K562 (cell line): ENCODE data around the gene HS2ST1. TPM values are rescaled to one million over a fixed set of nuclear protein-coding genes. Genes with fewer than 3 reads are reported as not detected.
"Not testable (repeated sequence)": the region's sequence is repeated elsewhere in the genome, so short reads cannot be mapped to it uniquely, and the experiment has no call there.

Source experiments
- ATAC-seq: fragments of 200-7000 bp; cut with Tn5 transposase; 3 replicates; pipeline ENCODE4 v1.9.1; 2020; ENCODE audit warnings: moderate library complexity
- BruUV-seq: library from RNA; stranded (reverse); fragments of 400-500 nt; replicated peaks from 2 replicates; lab custom pipeline; 2021; lab: Mats Ljungman, UMichigan
- CTCF ChIA-PET: fragments of 300-600 bp; formaldehyde crosslinking; extraction: SDS; loops from one replicate; lab custom pipeline; 2021; ENCODE audit warnings: low intra/inter-chr PET ratio; lab: Yijun Ruan, JAX
- POLR2A ChIA-PET: fragments of 300-600, 350-650 bp; sonication (Branson Sonifier 250); formaldehyde crosslinking; extraction: SDS; loops from one replicate; lab custom pipeline; 2021; ENCODE audit warnings: antibody characterized with exemption, inconsistent platforms; lab: Yijun Ruan, JAX
- DNase-seq, 4 experiments: peaks; one replicate each; pipeline versions ENCODE4 v3.0.0 to v3.0.0-alpha.2; 2011 to 2018; ENCODE audit warnings: low spot score in 3 of 4, mixed read lengths in 3 of 4; ENCODE audit errors: extremely low read depth in 1 of 4
- FAIRE-seq: peaks from 2 replicates; lab custom pipeline; 2011; peaks lifted over from hg19 to GRCh38; lab: Jason Lieb, UNC
- H2AFZ ChIP-seq: 2 replicates; pipeline ENCODE4 v1.6.0; 2011; ENCODE audit warnings: low read depth, low read length, control low read depth, inconsistent platforms
- H3K27ac ChIP-seq: fragments of 200-600 bp; 3 replicates; pipeline ENCODE4 v1.8.0; 2011; ENCODE audit warnings: low read depth, mild to moderate bottlenecking, control low read depth, inconsistent platforms, low read length, moderate library complexity, mixed read lengths; ENCODE audit errors: extremely low read depth
- H3K27me3 ChIP-seq, 2 experiments: fragments of 300-600 bp in 1 of 2; 2 replicates in 1 of 2; 3 replicates in 1 of 2; pipeline versions ENCODE4 v1.6.0 to v1.8.0; 2011; ENCODE audit warnings: inconsistent platforms in 2 of 2, low read length in 2 of 2, mild to moderate bottlenecking in 1 of 2, mixed read lengths in 1 of 2, moderate library complexity in 1 of 2; ENCODE audit not compliant: control insufficient read depth in 2 of 2, insufficient read depth in 2 of 2
- H3K36me3 ChIP-seq: fragments of 300-600 bp; 3 replicates; pipeline ENCODE4 v1.8.0; 2011; ENCODE audit warnings: mild to moderate bottlenecking, low read length, inconsistent platforms; ENCODE audit not compliant: control insufficient read depth, insufficient read depth
- H3K4me1 ChIP-seq, 2 experiments: fragments of 200-600 bp in 1 of 2; replicated peaks in 1 of 2; 2 replicates in 1 of 2; 3 replicates in 1 of 2; pipeline versions ENCODE4 v1.5.1 to v1.8.0; 2011; ENCODE audit warnings: inconsistent platforms in 2 of 2, low read length in 2 of 2, mild to moderate bottlenecking in 1 of 2, mixed read lengths in 1 of 2, moderate library complexity in 1 of 2; ENCODE audit not compliant: control insufficient read depth in 2 of 2, insufficient read depth in 2 of 2
- H3K4me2 ChIP-seq: 2 replicates; pipeline ENCODE4 v1.6.1; 2011; ENCODE audit warnings: low read length, control low read depth, inconsistent platforms, mixed read lengths; ENCODE audit not compliant: insufficient read depth
- H3K4me3 ChIP-seq: fragments of 200-600 bp; sonication (generic), shearing (Covaris generic); 2 replicates; pipeline ENCODE4 v1.5.1; 2016; ENCODE audit warnings: control low read depth, inconsistent platforms
- H3K79me2 ChIP-seq: fragments of 200-600 bp; 3 replicates; pipeline ENCODE4 v1.8.0; 2011; ENCODE audit warnings: low read length, inconsistent platforms; ENCODE audit not compliant: control insufficient read depth, insufficient read depth
- H3K9ac ChIP-seq, 2 experiments: 2 replicates each; pipeline versions ENCODE4 v1.6.0 to v1.6.1; 2011; ENCODE audit warnings: low read depth in 2 of 2, low read length in 2 of 2, control low read depth in 1 of 2, inconsistent platforms in 1 of 2, mild to moderate bottlenecking in 1 of 2, mixed read lengths in 1 of 2; ENCODE audit not compliant: insufficient read depth in 1 of 2
- H3K9me1 ChIP-seq: one replicate; pipeline ENCODE4 v1.6.0; 2011; ENCODE audit warnings: inconsistent platforms, mild to moderate bottlenecking, low read length, moderate library complexity; ENCODE audit not compliant: control insufficient read depth, insufficient read depth
- H3K9me3 ChIP-seq: replicated peaks from 2 replicates; pipeline ENCODE4 v1.5.1; 2011; ENCODE audit warnings: low read depth, low read length, inconsistent platforms; ENCODE audit not compliant: control insufficient read depth, insufficient read depth
- H4K20me1 ChIP-seq: replicated peaks from 2 replicates; pipeline ENCODE4 v1.6.1; 2011; ENCODE audit warnings: low read length, inconsistent platforms, mixed read lengths; ENCODE audit not compliant: control insufficient read depth, insufficient read depth
- CEBPB ChIP-seq: fragments of 450-650 bp; IDR thresholded peaks from 2 replicates; pipeline ENCODE4 v1.6.1; 2016; ENCODE audit warnings: missing genetic modification characterization, missing compliant biosample characterization
- FOXJ2 ChIP-seq: fragments of 200-800 bp; sonication (Bioruptor generic); IDR thresholded peaks from 2 replicates; pipeline ENCODE4 v1.6.1; 2016; ENCODE audit warnings: missing genetic modification characterization, missing compliant biosample characterization
- KLF6 ChIP-seq: fragments of 250-450 bp; sonication (Bioruptor Pico); IDR thresholded peaks from 2 replicates; pipeline ENCODE4 v1.4.0; 2020; ENCODE audit warnings: mild to moderate bottlenecking, moderate library complexity, borderline replicate concordance
- NFATC3 ChIP-seq: fragments of 450-650 bp; IDR thresholded peaks from 2 replicates; pipeline ENCODE4 v1.6.1; 2017; ENCODE audit warnings: mild to moderate bottlenecking
- RBM25 ChIP-seq: fragments of 200-400 bp; formaldehyde crosslinking; IDR thresholded peaks from 2 replicates; pipeline ENCODE4 v1.6.1; 2018; ENCODE audit warnings: low read length, low read depth, moderate library complexity; ENCODE audit not compliant: severe bottlenecking
- SREBF2 ChIP-seq: sonication (generic); formaldehyde crosslinking; IDR thresholded peaks from 2 replicates; pipeline ENCODE4 v1.4.0; 2020; ENCODE audit warnings: mild to moderate bottlenecking, missing genetic modification reagents
- ZNF121 ChIP-seq: sonication (generic); formaldehyde crosslinking; conservative IDR thresholded peaks from 2 replicates; pipeline ENCODE4 v1.8.0; 2022; ENCODE audit warnings: missing genetic modification reagents
- ZNF324 ChIP-seq: fragments of 250-450 bp; sonication (Bioruptor Pico); IDR thresholded peaks from 2 replicates; pipeline ENCODE4 v1.4.0; 2020; ENCODE audit warnings: mild to moderate bottlenecking
- ZNF354B ChIP-seq: fragments of 250-450 bp; sonication (Bioruptor Pico); IDR thresholded peaks from 2 replicates; pipeline ENCODE4 v1.4.0; 2020
- WGBS: fragments of 100-300 bp; shearing (Covaris generic); methylation state at CpG from one replicate; pipeline ENCODE4 v1.1.6; 2016; ENCODE audit warnings: low coverage, mixed read lengths; ENCODE audit not compliant: insufficient coverage; ENCODE audit errors: missing lambda C conversion rate; 5-methylcytosine and 5-hydroxymethylcytosine counted together
- in situ Hi-C: fragments of 300-500 bp; cut with MboI; formaldehyde crosslinking; loops from 4 replicates; pipeline ENCODE4 v1.15.0; 2018; ENCODE audit warnings: inconsistent platforms, mixed read lengths
- intact Hi-C: fragments of 100-400 bp; cut with micrococcal nuclease; formaldehyde crosslinking; loops from 2 replicates; pipeline ENCODE4 v1.14.2; 2022
- polyA plus RNA-seq, 8 experiments: library from polyadenylated mRNA; depleted of rRNA in 4 of 8; stranded (reverse) in 5 of 8; unstranded in 3 of 8; fragments of >200 nt; fragmentation: Nextera tagmentation in 2 of 8; fragmentation: Illumina TruSeq in 1 of 8; extraction: Ambion mirVana in 2 of 8; extraction: Trizol in 1 of 8; gene quantifications; 2 replicates each; pipeline versions ENCODE4 v1.2.1 to v1.2.3, GENCODE V29; 2011 to 2014; ENCODE audit warnings: inconsistent platforms in 1 of 8, missing spikeins in 1 of 8
- total RNA-seq, 7 experiments: library from RNA; depleted of rRNA in 6 of 7; stranded (reverse); fragments of >200 nt in 6 of 7; fragmentation: Illumina TruSeq in 2 of 7; extraction: Trizol in 2 of 7; gene quantifications; 2 replicates each; pipeline versions ENCODE4 v1.2.1 to v1.2.3, GENCODE V29; 2011 to 2021; ENCODE audit warnings: low replicate concordance in 1 of 7

Gene HS2ST1
- total and polyA plus RNA-seq, 9 of the 15 experiments (the other 6 are each of a cell fraction or from before 2014, with no cell fraction given), result 7.7 to 43.3 (median 25.8) TPM

DNA sequence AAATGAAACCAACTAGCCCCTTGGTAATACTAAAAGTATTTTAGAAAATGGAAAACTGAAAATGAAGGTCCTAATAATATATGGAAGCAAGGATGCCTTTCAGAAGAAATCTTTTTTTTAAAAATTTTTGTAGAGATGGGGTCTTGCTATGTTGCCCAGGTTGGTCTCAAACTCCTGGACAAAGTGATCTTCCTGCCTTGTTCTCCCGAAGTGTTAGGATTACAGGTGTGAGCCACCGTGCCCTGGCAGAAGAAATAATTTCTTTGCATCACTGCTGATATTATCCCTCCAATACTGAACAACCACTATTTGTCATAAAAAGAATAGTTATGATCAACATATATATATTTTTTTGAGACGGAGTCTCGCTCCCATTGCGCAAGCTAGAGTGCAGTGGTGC is 26.1 kb upstream of the HS2ST1 start:
- no TSS peak for BruUV-seq
- DNase-seq (no peak), ATAC-seq (no peak), FAIRE-seq (no peak)
- H3K27me3 ChIP-seq, result no peaks in the 10 kb centered on the region
- peaks cover 30% of the 10 kb centered on the region; the same call in 1 of the 3 replicates for H3K36me3 ChIP-seq
- H3K9me1 ChIP-seq, result no peaks in the 10 kb centered on the region
- POLR2A ChIA-PET, result interaction anchor here (0.7 kb wide), 1 partner anchor 557 kb away, joined by 3 read pairs; no protein-coding TSS in a partner anchor
- H3K27ac ChIP-seq, result no peak overlapping the region
- no peak overlapping the region for H3K9ac ChIP-seq
- H3K9me3 ChIP-seq, result no peaks in the 10 kb centered on the region
- intact Hi-C loops, result no loop called here
- TF ChIP-seq ZNF324 (no peak), ZNF354B (CRISPR knock-in tag) (no peak), CEBPB (peak; percentile 18; the same call in 1 of the 2 replicates), RBM25 (peak; percentile 56), FOXJ2 (no peak), SREBF2 (CRISPR knock-in tag) (no peak), NFATC3 (no peak), ZNF121 (CRISPR knock-in tag) (peak; percentile 68), KLF6 (CRISPR knock-in tag) (no peak)
- peaks cover 65% of the 10 kb centered on the region for H3K79me2 ChIP-seq
- in situ Hi-C loops, result no loop called here
- no peaks in the 10 kb centered on the region for H4K20me1 ChIP-seq
- H3K4me2 ChIP-seq, result no peak overlapping the region
- H2AFZ ChIP-seq, result no peak overlapping the region
- H3K4me3 ChIP-seq, result no peak overlapping the region
- no peaks in the 10 kb centered on the region for H3K4me1 ChIP-seq
- WGBS, result 95% methylated on average over 5 of the region's 5 CpGs
- CTCF ChIA-PET, result no interaction called here

DNA sequence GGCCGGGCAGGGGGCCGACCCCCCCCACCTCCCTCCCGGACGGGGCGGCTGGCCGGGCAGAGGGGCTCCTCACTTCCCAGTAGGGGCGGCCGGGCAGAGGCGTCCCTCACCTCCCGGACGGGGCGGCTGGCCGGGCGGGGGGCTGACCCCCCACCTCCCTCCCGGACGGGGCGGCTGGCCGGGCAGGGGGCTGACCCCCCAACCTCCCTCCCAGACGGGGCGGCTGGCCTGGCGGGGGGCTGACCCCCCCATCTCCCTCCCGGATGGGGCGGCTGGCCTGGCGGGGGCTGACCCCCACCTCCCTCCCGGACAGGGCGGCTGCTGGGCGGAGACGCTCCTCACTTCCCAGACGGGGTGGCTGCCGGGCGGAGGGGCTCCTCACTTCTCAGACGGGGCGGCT is 15.0 kb upstream of the HS2ST1 start:
- ATAC-seq, H3K9me3 ChIP-seq, H3K9ac ChIP-seq, BruUV-seq, H2AFZ ChIP-seq, H4K20me1 ChIP-seq, H3K27ac ChIP-seq, FAIRE-seq, H3K9me1 ChIP-seq, H3K4me1 ChIP-seq, DNase-seq, in situ Hi-C loops, POLR2A ChIA-PET, H3K4me3 ChIP-seq, H3K4me2 ChIP-seq, intact Hi-C loops, CTCF ChIA-PET, H3K27me3 ChIP-seq: not testable (repeated sequence)
- peaks cover 65% of the 10 kb centered on the region for H3K79me2 ChIP-seq
- WGBS, result no CpG with 5 or more reads among the region's 33 CpGs
- H3K36me3 ChIP-seq, result peaks cover 55% of the 10 kb centered on the region
